Measurements from ENCODE around the gene SHBG.
A peak's percentile ranks its signal among the peaks of the same experiment; 100 is the strongest.
"Not testable (repeated sequence)": the region's sequence is repeated elsewhere in the genome, so short reads cannot be mapped to it uniquely, and the experiment has no call there.

The SHBG gene, protein sequence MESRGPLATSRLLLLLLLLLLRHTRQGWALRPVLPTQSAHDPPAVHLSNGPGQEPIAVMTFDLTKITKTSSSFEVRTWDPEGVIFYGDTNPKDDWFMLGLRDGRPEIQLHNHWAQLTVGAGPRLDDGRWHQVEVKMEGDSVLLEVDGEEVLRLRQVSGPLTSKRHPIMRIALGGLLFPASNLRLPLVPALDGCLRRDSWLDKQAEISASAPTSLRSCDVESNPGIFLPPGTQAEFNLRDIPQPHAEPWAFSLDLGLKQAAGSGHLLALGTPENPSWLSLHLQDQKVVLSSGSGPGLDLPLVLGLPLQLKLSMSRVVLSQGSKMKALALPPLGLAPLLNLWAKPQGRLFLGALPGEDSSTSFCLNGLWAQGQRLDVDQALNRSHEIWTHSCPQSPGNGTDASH

DNA sequence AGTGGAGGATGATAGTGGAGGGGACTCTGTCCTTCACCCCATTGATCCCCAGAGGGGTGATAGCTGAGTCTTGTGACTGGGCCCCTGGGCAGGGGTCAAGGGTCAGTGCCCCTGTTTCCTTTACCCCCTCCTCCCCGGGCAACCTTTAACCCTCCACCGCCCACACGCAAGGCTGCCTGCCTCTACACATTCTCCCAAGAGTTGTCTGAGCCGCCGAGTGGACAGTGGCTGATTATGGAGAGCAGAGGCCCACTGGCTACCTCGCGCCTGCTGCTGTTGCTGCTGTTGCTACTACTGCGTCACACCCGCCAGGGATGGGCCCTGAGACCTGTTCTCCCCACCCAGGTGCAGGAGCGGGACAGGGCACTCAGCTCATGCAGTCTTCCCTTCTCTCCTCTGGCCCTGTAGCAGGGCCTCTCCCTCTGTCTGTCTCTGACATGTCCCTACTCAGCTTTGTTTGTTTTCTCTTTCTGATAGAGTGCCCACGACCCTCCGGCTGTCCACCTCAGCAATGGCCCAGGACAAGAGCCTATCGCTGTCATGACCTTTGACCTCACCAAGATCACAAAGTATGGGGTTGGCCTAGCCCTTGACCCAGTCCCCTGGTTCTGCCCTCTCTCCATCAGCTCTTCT, at the start of gene SHBG:
Gene SHBG (plus strand): TSS at position 197 of the 633 bp plus-strand sequence. CDS start 38 bp downstream, at position 235.
- no peak for DNase-seq

DNA sequence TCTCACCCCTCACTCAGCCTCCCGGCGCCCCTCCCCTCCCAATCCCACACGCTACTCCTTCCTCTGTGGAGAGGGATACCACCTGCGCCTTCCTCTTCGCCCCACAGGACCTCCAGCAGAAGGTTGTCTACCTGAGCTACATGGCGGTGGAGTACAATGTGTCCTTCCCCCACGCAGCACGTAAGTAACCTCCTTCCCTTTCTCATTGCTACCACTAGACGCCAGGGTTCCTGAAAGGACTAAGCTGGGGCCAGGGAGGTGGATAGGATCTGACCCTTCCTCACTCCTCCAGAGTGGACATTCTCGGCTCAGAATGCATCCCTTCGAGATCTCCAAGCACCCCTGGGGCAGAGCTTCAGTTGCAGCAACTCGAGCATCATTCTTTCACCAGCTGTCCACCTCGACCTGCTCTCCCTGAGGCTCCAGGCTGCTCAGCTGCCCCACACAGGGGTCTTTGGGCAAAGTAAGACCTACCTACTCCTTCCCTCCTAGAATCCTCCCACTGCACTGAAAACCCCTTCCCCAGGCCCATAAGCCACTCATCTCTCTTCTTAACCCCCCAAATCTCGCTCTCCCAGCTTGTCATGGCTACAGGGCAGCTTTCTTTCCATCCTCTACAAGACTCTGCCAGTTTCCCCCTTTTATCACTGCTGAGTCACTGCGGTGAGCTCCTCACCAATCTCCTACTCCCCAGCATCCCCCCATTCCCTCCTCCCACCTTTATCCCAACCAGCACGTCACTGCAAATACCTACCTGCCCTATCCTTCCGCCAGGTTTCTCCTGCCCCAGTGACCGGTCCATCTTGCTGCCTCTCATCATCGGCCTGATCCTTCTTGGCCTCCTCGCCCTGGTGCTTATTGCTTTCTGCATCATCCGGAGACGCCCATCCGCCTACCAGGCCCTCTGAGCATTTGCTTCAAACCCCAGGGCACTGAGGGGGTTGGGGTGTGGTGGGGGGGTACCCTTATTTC, 49.0 kb upstream of the SHBG start:
- DNase-seq: no peak

DNA sequence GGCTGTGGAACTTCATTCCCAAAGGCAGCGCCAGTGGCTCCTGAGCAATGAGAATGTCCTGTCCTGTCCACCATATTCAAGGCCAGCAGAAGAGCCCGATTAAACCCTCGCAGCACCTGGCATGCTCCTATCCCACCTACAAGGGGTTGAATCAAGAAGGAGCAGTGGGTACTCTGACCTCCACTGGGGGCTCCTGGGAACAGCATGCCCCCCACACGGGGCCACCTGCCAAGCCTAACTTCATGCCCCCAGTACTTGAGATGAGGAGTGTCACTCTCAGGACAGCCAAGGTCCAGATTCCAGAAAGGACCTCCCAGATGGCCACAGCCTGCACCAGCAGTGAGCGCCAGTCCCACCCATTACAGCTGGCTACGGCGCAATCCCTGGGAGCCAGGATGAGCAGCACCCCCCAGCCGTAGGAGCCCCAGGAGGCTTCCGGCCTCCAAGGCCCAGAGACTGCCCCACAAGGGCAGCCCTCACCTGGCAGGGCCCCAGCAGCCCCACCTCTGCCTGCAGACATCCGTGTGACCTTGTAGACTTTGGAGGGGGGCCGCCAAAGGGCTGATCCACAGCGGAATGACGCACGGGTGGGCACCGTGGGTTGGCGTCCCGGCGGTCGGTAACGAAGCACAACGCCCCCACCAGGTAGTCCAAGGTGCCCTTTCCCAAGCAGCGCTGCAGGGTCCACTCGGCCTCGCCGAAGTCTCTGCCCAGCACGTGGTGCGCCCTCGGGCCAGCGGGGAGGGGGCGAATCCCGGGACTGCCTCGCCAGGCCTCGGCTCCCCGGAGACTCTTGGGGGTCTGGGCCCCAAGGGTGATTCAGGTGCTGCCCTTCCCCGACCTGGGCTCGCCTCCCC, 47.3 kb upstream of the SHBG start:
- DNase-seq: no peak

DNA sequence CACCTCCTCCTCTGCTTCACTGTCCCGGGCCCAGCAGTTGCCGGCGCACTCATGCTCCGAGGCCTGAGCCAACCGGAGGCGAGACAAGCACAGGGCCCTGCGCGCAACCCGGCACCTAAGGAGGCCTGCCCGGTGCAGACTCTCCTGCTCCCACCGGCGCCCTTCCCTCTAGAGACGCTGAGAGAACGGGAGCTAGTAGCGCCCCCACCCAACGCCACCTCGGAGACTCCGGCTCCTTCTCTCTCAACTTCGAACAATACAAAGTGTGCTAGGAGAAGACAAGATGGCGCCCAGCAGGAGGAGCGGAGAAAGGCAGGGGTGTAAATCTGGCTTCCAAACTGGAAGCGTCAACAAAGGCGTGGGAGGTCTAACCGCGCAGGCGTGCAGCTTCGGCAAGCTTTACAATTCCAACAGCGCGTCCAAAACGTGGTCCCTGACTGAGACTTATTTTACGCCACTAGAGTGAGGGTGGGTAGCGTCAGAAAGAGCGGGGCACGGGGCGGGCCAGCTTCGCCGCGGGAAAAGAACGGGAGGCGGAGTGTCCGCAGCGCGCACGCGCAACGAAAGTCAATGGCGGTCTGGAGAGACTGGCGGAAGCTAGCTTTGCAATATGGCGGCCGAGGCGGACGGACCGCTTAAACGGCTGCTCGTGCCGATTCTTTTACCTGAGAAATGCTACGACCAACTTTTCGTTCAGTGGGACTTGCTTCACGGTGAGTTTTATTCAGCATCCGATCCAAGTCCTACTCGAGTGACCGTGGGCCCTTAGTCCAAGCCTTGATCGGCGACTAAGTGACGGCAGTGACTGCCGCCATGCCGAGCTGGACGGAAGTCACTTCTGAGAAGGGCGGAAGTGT, 46.5 kb upstream of the SHBG start, which contains the start of gene MPDU1:
Gene MPDU1 (plus strand): TSS at position 600 of the 857 bp plus-strand sequence. CDS start 11 bp downstream, at position 611.
- peak; percentile 91 for DNase-seq

DNA sequence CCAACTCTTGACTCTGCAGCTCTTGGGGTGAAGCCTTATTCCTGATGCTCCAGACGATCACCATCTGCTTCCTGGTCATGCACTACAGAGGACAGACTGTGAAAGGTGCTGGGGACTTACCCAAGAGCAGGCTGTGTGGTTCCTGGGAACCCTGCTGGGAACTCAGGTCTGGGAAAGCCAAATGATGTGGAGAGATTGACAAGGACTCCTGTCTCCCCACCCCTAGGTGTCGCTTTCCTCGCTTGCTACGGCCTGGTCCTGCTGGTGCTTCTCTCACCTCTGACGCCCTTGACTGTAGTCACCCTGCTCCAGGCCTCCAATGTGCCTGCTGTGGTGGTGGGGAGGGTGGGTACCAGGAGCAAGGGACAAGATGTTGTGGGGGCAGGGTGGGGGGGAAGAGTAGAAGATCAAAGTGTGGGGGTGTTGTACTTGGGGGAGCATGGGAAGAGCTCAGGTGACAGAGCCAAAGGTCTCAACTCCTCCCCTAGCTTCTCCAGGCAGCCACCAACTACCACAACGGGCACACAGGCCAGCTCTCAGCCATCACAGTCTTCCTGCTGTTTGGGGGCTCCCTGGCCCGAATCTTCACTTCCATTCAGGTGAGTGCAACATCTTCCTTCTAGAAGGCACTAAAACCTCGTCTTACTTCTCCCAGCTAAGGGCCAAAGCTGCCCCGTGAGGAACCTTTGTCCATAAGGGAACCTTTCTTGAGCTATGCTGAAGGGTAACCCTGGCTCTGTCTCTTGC, 43.1 kb upstream of the SHBG start:
- no peak for DNase-seq

DNA sequence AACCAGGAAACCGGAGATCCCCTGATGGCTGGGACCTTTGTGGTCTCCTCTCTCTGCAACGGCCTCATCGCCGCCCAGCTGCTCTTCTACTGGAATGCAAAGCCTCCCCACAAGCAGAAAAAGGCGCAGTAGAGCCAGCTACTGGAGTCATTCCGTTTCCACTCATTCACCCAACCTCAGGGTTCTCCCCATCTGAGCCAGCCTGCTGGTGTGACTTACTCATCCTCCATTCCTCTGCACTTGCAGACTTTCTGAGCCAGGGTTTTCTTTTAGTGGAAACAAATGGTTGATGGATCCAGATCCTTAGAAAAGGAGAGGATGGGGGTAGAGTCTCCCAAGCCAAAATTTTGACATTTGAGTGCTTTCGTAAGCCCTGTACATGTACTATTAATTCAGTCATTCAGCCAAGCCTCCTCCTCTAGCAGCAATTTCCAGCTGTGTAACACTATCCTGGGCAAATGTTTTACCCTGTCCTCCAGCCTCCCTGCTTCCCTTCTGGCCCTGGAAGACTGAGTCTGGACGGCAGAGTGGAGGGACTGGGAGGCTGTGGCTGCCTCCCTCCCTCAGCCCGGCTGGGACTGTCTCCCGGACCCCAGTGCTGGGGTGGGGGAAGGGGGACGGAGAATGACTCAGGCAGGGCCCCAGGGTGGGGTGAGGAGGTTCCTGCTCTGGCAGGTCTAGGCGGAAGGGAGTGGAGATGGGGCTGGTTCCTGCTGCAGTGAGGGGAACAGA, 42.3 kb upstream of the SHBG start:
- no peak for DNase-seq

DNA sequence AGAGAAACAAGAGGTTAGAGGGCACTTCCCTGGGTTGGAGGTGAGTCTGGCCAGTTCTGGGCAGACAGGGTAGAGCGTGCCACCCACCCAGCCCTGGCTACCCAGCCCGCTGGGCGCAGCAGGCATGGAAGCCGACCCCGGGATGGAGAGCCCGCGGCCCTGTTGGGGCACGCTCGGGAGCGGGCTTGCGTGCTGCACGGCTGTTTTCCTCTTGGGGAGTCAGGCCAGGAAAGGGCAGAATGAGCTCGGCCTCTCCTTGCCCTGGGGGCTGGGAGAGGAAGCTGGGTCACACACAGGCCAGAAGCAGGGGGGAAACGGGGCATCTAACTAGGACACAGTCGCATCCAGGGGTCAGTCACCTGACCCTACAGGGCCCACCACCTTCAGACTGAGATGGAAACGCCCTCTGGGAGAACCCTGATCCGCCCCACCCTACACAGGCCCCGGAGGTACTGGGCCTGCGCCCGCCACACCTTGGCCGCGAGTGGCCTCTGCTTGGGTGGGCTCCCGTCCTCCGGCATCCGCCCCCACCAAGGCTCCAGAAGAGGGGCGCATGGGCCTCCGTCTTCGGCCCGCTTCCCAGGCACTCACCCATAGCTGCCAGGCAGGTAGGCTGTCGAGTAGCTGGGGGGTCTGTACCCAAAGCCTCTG, 41.3 kb upstream of the SHBG start:
- DNase-seq: no peak

DNA sequence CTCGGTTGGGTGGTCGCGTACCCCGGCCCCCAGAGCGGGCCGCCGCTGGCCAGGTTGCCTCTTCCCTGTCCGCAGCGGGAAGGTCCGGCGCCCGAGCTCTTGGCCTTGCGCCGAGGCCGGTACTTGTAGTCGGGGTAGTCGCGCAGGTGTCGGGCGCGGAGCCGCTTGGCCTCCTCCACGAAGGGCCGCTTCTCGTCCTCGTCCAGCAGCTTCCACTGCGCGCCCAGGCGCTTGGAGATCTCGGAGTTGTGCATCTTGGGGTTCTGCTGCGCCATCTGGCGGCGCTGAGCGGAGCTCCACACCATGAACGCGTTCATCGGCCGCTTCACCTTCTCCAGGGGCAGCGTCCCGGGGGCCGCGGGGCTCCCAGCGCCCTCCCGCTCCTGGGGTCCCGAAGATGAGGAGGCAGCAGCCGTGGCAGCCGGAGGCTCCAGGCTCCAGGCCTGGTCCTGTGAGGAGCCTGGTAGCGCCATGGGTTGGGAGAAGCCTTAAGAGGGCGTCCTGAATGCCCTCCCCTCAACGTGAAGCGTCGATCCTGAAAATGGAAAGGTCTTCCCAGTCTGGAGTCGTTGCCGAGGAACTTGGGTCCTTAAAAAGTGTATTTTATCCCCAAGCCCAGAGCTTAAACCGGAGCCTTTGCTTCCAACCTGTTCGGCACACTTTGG, 40.6 kb upstream of the SHBG start:
- no peak for DNase-seq

DNA sequence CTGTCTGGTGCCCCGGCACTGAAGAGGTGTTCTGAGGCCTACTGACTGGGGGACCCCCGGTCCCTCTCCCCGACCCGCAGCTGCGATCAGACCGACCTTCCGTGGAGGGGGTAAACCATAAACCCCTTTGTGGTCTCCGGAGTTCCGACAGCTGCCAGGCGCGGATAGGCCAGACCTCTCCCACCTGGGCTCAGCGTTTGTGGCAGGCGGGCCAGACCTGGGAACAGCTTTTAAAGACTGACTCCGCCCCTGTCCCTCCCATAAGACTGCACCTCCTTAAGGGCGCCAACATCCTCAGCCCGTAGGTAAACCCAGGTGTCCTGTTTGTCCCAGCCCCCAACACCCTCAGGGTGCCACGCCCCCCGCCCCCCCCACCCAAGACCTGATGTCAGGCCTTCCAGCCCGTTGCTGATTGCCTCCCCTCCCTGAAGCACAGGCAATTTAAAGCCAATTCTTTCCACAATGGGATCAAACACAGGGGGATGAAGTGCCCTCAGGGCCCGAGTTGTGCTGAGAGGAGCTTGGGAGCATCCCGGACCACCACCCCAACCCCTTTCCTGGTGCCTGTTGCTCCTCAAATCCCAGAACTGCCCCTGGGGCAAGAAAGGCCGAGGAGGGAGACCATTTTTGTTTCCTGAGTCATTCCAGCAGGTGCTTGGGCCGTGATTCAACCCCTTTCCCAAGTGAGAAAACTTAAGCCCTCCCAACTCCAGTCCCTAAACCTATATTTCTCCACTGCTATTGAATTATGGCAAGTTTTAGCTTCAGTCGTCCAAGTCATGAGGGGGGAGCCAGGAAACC, 39.8 kb upstream of the SHBG start, which contains the start of gene SOX15:
Gene SOX15 (minus strand): TSS at position 204 of the 801 bp plus-strand sequence. CDS start 418 bp downstream, outside the sequence.
- DNase-seq: no peak

DNA sequence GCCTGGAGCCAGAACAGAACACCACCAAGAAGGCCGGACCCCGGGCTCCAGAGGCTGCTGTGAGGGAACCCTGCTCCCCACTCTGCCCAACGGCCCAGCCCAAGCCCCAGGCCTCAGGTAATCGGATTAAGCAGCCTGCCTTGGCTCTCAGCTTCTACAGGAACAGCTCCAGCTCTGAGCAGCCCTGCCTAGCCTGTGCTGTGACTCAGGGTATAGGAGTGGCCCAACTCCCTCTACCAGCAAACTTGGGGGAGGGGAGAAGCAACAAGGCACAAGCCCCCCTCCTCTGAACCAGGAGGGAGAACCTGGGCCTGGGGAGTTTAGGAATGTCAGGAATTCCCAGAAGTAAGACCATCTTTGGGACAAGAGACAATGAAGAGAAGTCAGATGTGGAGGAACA, 39.2 kb upstream of the SHBG start:
- DNase-seq: no peak

DNA sequence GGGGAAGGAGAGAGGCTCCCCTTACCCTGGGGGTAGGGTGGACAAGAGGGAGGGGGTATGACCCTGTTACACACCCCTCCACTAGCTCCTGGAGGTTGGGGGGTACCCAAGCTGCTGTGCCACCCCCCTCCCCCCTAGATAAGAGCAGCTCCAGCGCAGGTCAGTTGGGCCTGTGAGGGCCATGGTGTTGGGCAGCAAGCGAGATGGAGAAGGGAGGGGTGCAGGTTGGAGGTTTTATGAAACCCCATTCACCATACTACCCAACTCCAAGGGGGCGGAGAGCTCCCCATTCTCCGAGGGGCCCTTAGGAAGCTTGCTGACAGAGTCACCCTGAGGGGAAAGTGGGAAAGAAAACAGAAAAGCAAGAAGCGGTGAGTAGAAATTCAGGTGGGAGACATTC, 38.3 kb upstream of the SHBG start:
- DNase-seq: no peak

DNA sequence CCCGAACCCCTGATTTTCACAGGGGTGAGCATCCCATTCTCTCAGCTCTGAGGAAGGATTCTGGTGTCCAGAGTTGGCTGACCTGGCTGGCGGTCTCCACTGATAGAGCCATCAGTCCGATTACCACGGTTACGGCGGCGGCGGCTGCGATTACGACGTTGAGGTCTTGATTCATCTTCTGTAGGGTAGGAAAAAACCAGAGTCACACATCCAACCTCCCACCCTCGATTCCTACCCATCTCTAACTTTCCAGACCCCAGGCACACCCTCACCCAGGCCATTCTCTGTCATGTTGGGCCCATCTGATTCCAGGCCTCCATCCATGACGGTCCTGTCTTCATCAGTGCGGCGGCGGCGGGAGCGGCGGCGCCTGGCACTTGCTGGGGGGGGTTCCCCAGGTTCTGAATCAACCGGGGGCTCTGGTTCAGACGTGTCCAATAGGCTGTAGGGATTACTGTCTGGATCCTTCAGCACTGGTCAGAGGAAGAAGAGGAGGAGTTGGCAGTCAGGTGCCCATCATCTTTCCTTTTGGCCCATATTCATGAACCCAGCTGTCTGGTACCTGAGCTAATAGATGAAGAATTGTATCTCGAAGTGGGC, 37.4 kb upstream of the SHBG start:
- DNase-seq: no peak

DNA sequence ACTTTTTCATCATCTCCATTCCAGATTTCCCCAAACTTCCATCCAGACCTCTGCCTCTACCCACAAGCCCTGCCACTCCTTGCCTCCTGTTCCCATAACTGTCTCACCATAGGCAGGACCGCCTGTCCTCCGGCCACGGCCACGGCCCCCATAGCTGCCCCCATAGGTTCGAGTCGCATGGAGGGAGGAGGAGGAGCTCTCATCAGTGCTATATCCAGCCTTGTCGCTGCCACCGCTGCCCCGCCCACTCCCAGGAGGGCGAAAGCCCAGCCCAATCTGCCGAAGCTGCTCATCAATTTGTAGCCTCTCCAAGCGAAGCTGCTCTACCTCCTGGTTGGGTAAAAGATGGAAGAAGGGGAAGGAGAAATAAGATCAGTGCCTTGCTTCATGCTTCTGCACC, 36.6 kb upstream of the SHBG start:
- no peak for DNase-seq

DNA sequence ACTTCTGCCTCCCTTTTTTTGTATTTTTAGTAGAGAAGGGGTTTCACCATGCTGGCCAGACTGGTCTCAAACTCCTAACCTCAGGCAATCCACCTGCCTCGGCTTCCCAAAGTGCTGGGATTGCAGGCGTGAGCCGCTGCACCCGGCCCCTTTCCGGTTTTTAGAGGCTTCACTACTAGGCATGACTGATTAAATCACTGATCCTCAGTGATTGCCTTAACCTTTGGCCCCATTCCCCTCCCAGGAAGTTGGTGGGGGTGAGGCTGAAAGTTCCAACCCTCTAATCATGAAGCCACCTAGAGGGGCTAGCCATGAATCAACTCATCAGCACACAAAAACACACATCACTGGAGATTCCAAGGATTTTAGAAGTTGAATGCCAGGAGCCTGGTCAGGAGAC, 32.4 kb upstream of the SHBG start:
- DNase-seq: not testable (repeated sequence)

DNA sequence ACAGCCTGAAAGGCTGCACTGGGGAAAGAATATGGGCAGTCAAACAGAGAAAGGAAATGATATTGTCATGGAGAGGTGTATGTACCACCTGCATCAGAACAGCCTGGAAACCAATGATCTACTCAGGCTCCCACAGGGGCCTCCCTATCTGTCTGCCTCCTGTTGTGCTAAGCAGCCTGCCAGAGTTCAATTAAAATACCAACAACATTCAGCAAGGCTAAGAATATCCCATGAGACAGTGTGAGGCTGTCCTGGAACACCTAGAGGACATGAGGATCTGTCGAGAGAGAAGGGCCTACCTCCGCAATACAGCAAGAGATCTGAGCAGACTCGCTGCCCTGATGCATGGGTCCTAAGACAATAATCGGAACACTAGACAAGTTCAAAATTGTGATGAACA, 23.7 kb upstream of the SHBG start:
- DNase-seq: no peak

DNA sequence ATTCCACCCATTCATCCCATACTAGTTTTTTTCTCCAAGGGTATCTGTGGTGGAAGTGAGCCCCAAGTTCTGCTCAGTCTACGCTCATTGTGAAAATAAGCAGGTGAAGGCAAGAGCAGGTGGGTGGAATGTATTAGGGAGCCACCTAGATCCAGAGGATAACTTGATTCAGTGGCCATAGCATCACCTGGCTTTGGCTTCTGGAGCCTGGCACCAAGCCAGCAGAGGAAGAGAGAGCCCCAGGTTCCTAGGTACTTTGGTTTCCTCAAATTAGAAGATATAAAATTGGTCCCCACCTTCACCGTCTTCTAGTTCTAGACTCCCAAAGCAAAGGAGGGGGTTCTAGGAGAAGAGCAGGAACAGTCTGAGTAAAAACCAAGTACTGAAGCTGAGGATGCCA, 19.3 kb upstream of the SHBG start:
- no peak for DNase-seq

DNA sequence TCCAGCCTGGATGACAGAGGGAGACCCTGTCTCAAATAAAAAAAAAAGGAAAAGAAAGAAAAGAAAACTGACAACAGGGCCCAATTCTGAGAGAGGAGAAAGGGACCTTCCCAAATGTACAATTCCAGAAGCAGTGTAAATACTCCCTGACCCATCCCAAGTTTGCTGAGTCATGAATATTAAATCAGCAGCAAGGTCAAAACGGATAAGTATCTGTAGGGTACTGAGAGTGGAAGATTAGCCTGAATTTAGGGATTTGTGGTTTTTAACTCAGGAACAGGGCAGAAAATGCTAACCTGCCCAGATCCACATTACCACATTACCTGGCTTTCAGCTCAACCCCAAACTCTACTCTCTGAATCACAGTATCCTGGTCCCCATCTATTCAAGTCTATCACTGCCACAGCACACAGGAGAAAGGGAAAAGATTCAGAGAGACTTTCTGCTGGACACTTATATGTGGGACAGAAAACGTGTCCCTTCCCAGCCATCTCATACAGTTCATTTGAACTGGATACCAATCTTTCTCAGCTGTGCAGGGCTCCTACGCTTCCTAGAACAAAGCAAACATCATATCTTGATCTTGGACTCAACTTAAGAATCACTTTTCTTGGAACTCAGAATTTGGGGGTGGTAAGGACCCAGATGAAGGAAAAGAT, 18.2 kb upstream of the SHBG start:
- DNase-seq: no peak

Data from NCI-H2029 treated with DMSO at 0.1 percent for 48 hours (cell line).